GM12878 (cell line): ENCODE results near the gene IQCK. TPM values are rescaled to one million over a fixed set of nuclear protein-coding genes. Genes with fewer than 3 reads are reported as not detected.

Experiments used
- ATAC-seq: fragments of 200-7000 bp; cut with Tn5 transposase; 3 replicates; pipeline ENCODE4 v1.9.1; 2020; ENCODE audit warnings: mild to moderate bottlenecking, moderate library complexity
- BruUV-seq: library from RNA; stranded (reverse); fragments of 400-500 nt; replicated peaks from 2 replicates; lab custom pipeline; 2021; lab: Mats Ljungman, UMichigan
- CTCF ChIA-PET: fragments of 300-600 bp; sonication (Branson Sonifier 250); formaldehyde crosslinking; extraction: SDS; loops from one replicate; lab custom pipeline; 2021; ENCODE audit warnings: inconsistent platforms; lab: Yijun Ruan, JAX
- POLR2A ChIA-PET: fragments of 350-600 bp; formaldehyde crosslinking; extraction: SDS; loops from one replicate; lab custom pipeline; 2021; ENCODE audit warnings: inconsistent platforms; lab: Charles Lee
- RAD21 ChIA-PET: fragments of 300-600 bp; sonication (Branson Sonifier 250); formaldehyde crosslinking; loops from one replicate; lab custom pipeline; 2023; ENCODE audit warnings: antibody characterized with exemption; ENCODE audit not compliant: unreplicated experiment; lab: Charles Lee
- SMC1A ChIA-PET: fragments of 300-600 bp; sonication (Branson Sonifier 250); formaldehyde crosslinking; loops from one replicate; lab custom pipeline; 2023; ENCODE audit not compliant: unreplicated experiment, uncharacterized antibody; lab: Charles Lee
- DNase-seq: peaks from one replicate; pipeline ENCODE4 v3.0.0-alpha.2; 2011; ENCODE audit warnings: low read depth, low spot score
- FAIRE-seq: peaks from 3 replicates; lab custom pipeline; 2011; peaks lifted over from hg19 to GRCh38; lab: Jason Lieb, UNC
- H2AFZ ChIP-seq: 2 replicates; pipeline ENCODE4 v1.6.0; 2011; ENCODE audit warnings: low read depth, low read length, control low read depth; ENCODE audit not compliant: control insufficient read depth
- H3K27ac ChIP-seq: 2 replicates; pipeline ENCODE4 v1.5.1; 2011; ENCODE audit warnings: control low read depth; ENCODE audit not compliant: control insufficient read depth, insufficient read depth
- H3K27me3 ChIP-seq, 2 experiments: replicated peaks in 1 of 2; 2 replicates each; pipeline versions ENCODE4 v1.6.0 to v1.6.1; 2011; ENCODE audit warnings: low read length in 1 of 2; ENCODE audit not compliant: control insufficient read depth in 2 of 2, insufficient read depth in 2 of 2
- H3K36me3 ChIP-seq, 2 experiments: 2 replicates each; pipeline ENCODE4 v1.5.1; 2011; ENCODE audit warnings: low read length in 1 of 2; ENCODE audit not compliant: control insufficient read depth in 2 of 2, insufficient read depth in 2 of 2
- H3K4me1 ChIP-seq: 2 replicates; pipeline ENCODE4 v1.6.1; 2011; ENCODE audit warnings: mild to moderate bottlenecking, low read length, moderate library complexity, mixed read lengths; ENCODE audit not compliant: control insufficient read depth, insufficient read depth
- H3K4me2 ChIP-seq: 2 replicates; pipeline ENCODE4 v1.6.0; 2011; ENCODE audit warnings: control low read depth; ENCODE audit not compliant: control insufficient read depth, insufficient read depth
- H3K4me3 ChIP-seq: fragments of 200-600 bp; sonication (generic); 2 replicates; pipeline ENCODE4 v1.5.1; 2016
- H3K79me2 ChIP-seq: 2 replicates; pipeline ENCODE4 v1.6.0; 2011; ENCODE audit warnings: low read length; ENCODE audit not compliant: control insufficient read depth, insufficient read depth
- H3K9ac ChIP-seq: 2 replicates; pipeline ENCODE4 v1.8.0; 2011; ENCODE audit warnings: low read length, control low read depth, mixed read lengths; ENCODE audit not compliant: control insufficient read depth, insufficient read depth
- H3K9me3 ChIP-seq: replicated peaks from 3 replicates; pipeline ENCODE4 v1.5.1; 2011; ENCODE audit warnings: mild to moderate bottlenecking, low read length; ENCODE audit not compliant: control insufficient read depth, insufficient read depth
- H4K20me1 ChIP-seq: 2 replicates; pipeline ENCODE4 v1.6.0; 2011; ENCODE audit not compliant: control insufficient read depth, insufficient read depth
- ASH2L ChIP-seq: fragments of 300-600, 200-600 bp; sonication (generic); IDR thresholded peaks from 2 replicates; pipeline ENCODE4 v1.6.1; 2017; ENCODE audit warnings: low read depth, mild to moderate bottlenecking, borderline replicate concordance
- BHLHE40 ChIP-seq, 2 experiments: fragments of 450-650 bp in 1 of 2; IDR thresholded peaks; 2 replicates each; pipeline ENCODE4 v1.6.1; 2011 to 2017; ENCODE audit warnings: low read depth in 2 of 2, borderline replicate concordance in 1 of 2, improper control_type of control experiment in 1 of 2, low read length in 1 of 2, mild to moderate bottlenecking in 1 of 2
- CREM ChIP-seq: IDR thresholded peaks from 2 replicates; pipeline ENCODE4 v1.6.1; 2014; ENCODE audit warnings: antibody characterized with exemption, low read depth
- HCFC1 ChIP-seq: fragments of 150-350 bp; IDR thresholded peaks from 2 replicates; pipeline ENCODE4 v1.6.1; 2014; ENCODE audit warnings: low read length
- IRF3 ChIP-seq: fragments of 450-650 bp; IDR thresholded peaks from 2 replicates; pipeline ENCODE4 v1.6.1; 2014; ENCODE audit warnings: mild to moderate bottlenecking
- IRF4 ChIP-seq: IDR thresholded peaks from 2 replicates; pipeline ENCODE4 v1.6.1; 2011; ENCODE audit warnings: low read depth, low read length
- KDM1A ChIP-seq: fragments of 200-600 bp; sonication (generic); IDR thresholded peaks from 2 replicates; pipeline ENCODE4 v1.6.1; 2016; ENCODE audit warnings: borderline replicate concordance
- LARP7 ChIP-seq: fragments of 450-650 bp; IDR thresholded peaks from 2 replicates; pipeline ENCODE4 v1.6.1; 2017; ENCODE audit warnings: mild to moderate bottlenecking
- NFYA ChIP-seq: IDR thresholded peaks from 2 replicates; pipeline ENCODE4 v1.6.1; 2011; ENCODE audit warnings: low read depth, mild to moderate bottlenecking, low read length, improper control_type of control experiment, borderline replicate concordance
- NR2F1 ChIP-seq: fragments of 450-650 bp; conservative IDR thresholded peaks from 2 replicates; pipeline ENCODE4 v1.6.1; 2017; ENCODE audit warnings: mild to moderate bottlenecking
- PML ChIP-seq: IDR thresholded peaks from 2 replicates; pipeline ENCODE4 v1.6.1; 2012; ENCODE audit warnings: low read length, inconsistent platforms
- POLR2AphosphoS2 ChIP-seq: IDR thresholded peaks from 2 replicates; pipeline ENCODE4 v1.6.1; 2011; ENCODE audit warnings: low read depth, mild to moderate bottlenecking, low read length, improper control_type of control experiment, moderate library complexity
- POLR2AphosphoS5 ChIP-seq: IDR thresholded peaks from 2 replicates; pipeline ENCODE4 v1.6.1; 2011; ENCODE audit warnings: mild to moderate bottlenecking, low read length, inconsistent platforms
- RAD51 ChIP-seq: fragments of 450-650 bp; IDR thresholded peaks from 2 replicates; pipeline ENCODE4 v1.6.1; 2016; ENCODE audit warnings: moderate library complexity, mild to moderate bottlenecking, inconsistent platforms
- SKIL ChIP-seq: fragments of 450-650 bp; IDR thresholded peaks from 2 replicates; pipeline ENCODE4 v1.6.1; 2017; ENCODE audit warnings: mild to moderate bottlenecking, low read depth, inconsistent platforms; ENCODE audit not compliant: poor library complexity, severe bottlenecking
- WGBS: methylation state at CpG from one replicate; pipeline ENCODE4 v1.1.6; 2016; ENCODE audit warnings: low lambda C conversion rate; ENCODE audit not compliant: insufficient replicate concordance, insufficient coverage; ENCODE audit errors: missing lambda C conversion rate; 5-methylcytosine and 5-hydroxymethylcytosine counted together
- in situ Hi-C: fragments of 300-500 bp; cut with MboI; formaldehyde crosslinking; loops from 9 replicates; pipeline ENCODE4 v1.14.3; 2018; ENCODE audit warnings: mixed read lengths
- intact Hi-C: fragments of 100-400 bp; cut with micrococcal nuclease; formaldehyde crosslinking; loops from one replicate; pipeline ENCODE4 v1.14.2; 2022; ENCODE audit not compliant: unreplicated experiment
- polyA plus RNA-seq, 11 experiments: library from polyadenylated mRNA; depleted of rRNA in 4 of 11; unstranded in 6 of 11; stranded (reverse) in 5 of 11; fragments of >200 nt; fragmentation: Nextera tagmentation in 4 of 11; fragmentation: Illumina TruSeq in 1 of 11; extraction: Ambion mirVana in 4 of 11; extraction: Trizol in 1 of 11; gene quantifications; 1 replicate in 1 of 11; 2 replicates in 10 of 11; pipeline versions ENCODE4 v1.2.1 to v1.2.3, GENCODE V29; 2011 to 2016; ENCODE audit warnings: inconsistent platforms in 2 of 11, missing spikeins in 2 of 11, low read depth in 1 of 11
- total RNA-seq, 4 experiments: library from RNA; depleted of rRNA in 3 of 4; stranded (reverse); fragments of >200 nt in 3 of 4; fragmentation: Illumina TruSeq in 1 of 4; extraction: Trizol in 1 of 4; gene quantifications; 2 replicates each; pipeline versions ENCODE4 v1.2.1 to v1.2.3, GENCODE V29; 2013 to 2021

Gene IQCK
- total and polyA plus RNA-seq, 10 of the 15 experiments (the other 5 are each of a cell fraction or from before 2014, with no cell fraction given) = 1.0 to 4.2 (median 2.4) TPM

DNA sequence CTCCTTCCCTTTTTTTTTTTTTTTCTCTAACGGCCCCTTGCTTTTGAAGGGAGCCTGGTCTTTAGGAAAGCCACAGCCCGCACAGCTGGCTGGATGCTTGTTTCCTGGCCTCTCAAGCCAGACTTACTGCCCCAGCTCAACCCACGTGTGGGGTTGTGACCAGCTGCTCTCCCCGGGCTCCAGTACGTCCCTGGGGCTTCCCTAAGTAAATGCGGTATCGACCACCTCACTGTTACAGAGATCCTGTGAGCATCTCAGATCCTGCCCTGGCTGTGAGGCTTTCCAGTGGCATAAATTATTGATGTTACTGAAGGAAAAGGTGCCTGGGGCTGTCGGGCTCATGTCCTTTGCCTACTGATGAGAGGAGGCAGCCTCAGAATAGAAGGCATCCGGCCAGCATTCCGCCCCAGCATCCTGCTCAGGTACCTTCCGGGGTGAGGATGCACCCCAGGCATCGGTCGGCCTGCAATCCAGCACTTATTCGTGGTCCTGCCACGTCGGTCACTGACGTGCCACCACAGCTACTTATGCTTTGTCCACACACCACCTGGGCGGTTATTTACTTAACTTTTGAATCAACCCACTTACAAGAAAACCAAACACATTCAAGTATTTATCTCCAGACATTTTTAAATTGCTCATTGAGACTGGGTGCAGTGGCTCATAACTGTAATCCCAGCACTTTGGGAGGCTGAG is 156.9 kb downstream of the IQCK start:
- FAIRE-seq (no peak), DNase-seq (no peak), ATAC-seq (no peak)
- ChIA-PET RAD21 (no interaction called here), SMC1A (no interaction called here), CTCF (no interaction called here), POLR2A (no interaction called here)
- TF ChIP-seq POLR2AphosphoS2 (no peak), IRF3 (no peak), PML (no peak), NFYA (no peak), NR2F1 (no peak), LARP7 (no peak), IRF4 (no peak), SKIL (no peak), KDM1A (no peak), RAD51 (no peak), HCFC1 (no peak), CREM (no peak), ASH2L (no peak), BHLHE40 (IDR thresholded peaks at IDR 0.05; ENCODE audit: borderline replicate concordance in 1 of 2, low read depth in 2 of 2, low read length in 1 of 2) (no peak), POLR2AphosphoS5 (no peak)
- Histone ChIP-seq H3K4me2 (no peak overlapping the region), H3K4me1 (no peaks in the 10 kb centered on the region), H4K20me1 (no peaks in the 10 kb centered on the region), H3K79me2 (no peaks in the 10 kb centered on the region), H2AFZ (no peak overlapping the region), H3K4me3 (no peak overlapping the region), H3K9ac (no peak overlapping the region), H3K9me3 (no peaks in the 10 kb centered on the region), H3K36me3 (no peaks in the 10 kb centered on the region), H3K27ac (no peak overlapping the region), H3K27me3 (no peaks in the 10 kb centered on the region)
- intact Hi-C loops (no loop called here), in situ Hi-C loops (no loop called here)
- BruUV-seq = no TSS peak
- WGBS = 28% methylated on average over 16 of the region's 18 CpGs
